ENCODE results near the gene DTNB. TPM values are rescaled to one million over a fixed set of nuclear protein-coding genes. Genes with fewer than 3 reads are reported as not detected.

DTNB gene
- total and polyA plus RNA-seq, 10 of the 15 experiments (the other 5 are each of a cell fraction or from before 2014, with no cell fraction given): 4.5 to 30.6 (median 11.9) TPM

GRCh38 chr2:25430556-25430955 lies 242.8 kb downstream of the DTNB start (continued):
- TF ChIP-seq, protein P1, sequence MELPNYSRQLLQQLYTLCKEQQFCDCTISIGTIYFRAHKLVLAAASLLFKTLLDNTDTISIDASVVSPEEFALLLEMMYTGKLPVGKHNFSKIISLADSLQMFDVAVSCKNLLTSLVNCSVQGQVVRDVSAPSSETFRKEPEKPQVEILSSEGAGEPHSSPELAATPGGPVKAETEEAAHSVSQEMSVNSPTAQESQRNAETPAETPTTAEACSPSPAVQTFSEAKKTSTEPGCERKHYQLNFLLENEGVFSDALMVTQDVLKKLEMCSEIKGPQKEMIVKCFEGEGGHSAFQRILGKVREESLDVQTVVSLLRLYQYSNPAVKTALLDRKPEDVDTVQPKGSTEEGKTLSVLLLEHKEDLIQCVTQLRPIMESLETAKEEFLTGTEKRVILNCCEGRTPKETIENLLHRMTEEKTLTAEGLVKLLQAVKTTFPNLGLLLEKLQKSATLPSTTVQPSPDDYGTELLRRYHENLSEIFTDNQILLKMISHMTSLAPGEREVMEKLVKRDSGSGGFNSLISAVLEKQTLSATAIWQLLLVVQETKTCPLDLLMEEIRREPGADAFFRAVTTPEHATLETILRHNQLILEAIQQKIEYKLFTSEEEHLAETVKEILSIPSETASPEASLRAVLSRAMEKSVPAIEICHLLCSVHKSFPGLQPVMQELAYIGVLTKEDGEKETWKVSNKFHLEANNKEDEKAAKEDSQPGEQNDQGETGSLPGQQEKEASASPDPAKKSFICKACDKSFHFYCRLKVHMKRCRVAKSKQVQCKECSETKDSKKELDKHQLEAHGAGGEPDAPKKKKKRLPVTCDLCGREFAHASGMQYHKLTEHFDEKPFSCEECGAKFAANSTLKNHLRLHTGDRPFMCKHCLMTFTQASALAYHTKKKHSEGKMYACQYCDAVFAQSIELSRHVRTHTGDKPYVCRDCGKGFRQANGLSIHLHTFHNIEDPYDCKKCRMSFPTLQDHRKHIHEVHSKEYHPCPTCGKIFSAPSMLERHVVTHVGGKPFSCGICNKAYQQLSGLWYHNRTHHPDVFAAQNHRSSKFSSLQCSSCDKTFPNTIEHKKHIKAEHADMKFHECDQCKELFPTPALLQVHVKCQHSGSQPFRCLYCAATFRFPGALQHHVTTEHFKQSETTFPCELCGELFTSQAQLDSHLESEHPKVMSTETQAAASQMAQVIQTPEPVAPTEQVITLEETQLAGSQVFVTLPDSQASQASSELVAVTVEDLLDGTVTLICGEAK (IDR thresholded peaks at IDR 0.05; ENCODE audit: borderline replicate concordance): no peak
- no peak for TF ChIP-seq IRF4 (IDR thresholded peaks at IDR 0.05; ENCODE audit: low read depth, low read length)
- TF ChIP-seq MAX (IDR thresholded peaks at IDR 0.05; ENCODE audit: low read depth, low read length): no peak
- TF ChIP-seq, protein P2, sequence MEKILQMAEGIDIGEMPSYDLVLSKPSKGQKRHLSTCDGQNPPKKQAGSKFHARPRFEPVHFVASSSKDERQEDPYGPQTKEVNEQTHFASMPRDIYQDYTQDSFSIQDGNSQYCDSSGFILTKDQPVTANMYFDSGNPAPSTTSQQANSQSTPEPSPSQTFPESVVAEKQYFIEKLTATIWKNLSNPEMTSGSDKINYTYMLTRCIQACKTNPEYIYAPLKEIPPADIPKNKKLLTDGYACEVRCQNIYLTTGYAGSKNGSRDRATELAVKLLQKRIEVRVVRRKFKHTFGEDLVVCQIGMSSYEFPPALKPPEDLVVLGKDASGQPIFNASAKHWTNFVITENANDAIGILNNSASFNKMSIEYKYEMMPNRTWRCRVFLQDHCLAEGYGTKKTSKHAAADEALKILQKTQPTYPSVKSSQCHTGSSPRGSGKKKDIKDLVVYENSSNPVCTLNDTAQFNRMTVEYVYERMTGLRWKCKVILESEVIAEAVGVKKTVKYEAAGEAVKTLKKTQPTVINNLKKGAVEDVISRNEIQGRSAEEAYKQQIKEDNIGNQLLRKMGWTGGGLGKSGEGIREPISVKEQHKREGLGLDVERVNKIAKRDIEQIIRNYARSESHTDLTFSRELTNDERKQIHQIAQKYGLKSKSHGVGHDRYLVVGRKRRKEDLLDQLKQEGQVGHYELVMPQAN (conservative IDR thresholded peaks at IDR 0.05): no peak
- TF ChIP-seq, protein P3, sequence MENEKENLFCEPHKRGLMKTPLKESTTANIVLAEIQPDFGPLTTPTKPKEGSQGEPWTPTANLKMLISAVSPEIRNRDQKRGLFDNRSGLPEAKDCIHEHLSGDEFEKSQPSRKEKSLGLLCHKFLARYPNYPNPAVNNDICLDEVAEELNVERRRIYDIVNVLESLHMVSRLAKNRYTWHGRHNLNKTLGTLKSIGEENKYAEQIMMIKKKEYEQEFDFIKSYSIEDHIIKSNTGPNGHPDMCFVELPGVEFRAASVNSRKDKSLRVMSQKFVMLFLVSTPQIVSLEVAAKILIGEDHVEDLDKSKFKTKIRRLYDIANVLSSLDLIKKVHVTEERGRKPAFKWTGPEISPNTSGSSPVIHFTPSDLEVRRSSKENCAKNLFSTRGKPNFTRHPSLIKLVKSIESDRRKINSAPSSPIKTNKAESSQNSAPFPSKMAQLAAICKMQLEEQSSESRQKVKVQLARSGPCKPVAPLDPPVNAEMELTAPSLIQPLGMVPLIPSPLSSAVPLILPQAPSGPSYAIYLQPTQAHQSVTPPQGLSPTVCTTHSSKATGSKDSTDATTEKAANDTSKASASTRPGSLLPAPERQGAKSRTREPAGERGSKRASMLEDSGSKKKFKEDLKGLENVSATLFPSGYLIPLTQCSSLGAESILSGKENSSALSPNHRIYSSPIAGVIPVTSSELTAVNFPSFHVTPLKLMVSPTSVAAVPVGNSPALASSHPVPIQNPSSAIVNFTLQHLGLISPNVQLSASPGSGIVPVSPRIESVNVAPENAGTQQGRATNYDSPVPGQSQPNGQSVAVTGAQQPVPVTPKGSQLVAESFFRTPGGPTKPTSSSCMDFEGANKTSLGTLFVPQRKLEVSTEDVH (IDR thresholded peaks at IDR 0.05; ENCODE audit: low read depth, partially characterized antibody): no peak
- no peak for TF ChIP-seq CBFB (IDR thresholded peaks at IDR 0.05; ENCODE audit: low read depth)
- no peak for TF ChIP-seq NR2F1 (conservative IDR thresholded peaks at IDR 0.05)
- peak; percentile 55; the same call in 1 of the 2 replicates for TF ChIP-seq MTA3 (IDR thresholded peaks at IDR 0.05; ENCODE audit: borderline replicate concordance, low read length)
- TF ChIP-seq, protein P4, sequence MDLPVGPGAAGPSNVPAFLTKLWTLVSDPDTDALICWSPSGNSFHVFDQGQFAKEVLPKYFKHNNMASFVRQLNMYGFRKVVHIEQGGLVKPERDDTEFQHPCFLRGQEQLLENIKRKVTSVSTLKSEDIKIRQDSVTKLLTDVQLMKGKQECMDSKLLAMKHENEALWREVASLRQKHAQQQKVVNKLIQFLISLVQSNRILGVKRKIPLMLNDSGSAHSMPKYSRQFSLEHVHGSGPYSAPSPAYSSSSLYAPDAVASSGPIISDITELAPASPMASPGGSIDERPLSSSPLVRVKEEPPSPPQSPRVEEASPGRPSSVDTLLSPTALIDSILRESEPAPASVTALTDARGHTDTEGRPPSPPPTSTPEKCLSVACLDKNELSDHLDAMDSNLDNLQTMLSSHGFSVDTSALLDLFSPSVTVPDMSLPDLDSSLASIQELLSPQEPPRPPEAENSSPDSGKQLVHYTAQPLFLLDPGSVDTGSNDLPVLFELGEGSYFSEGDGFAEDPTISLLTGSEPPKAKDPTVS (IDR thresholded peaks at IDR 0.05; ENCODE audit: low read depth, low read length): no peak
- TF ChIP-seq CREB1 (IDR thresholded peaks at IDR 0.05; ENCODE audit: low read depth): no peak
- no peak for TF ChIP-seq HCFC1 (IDR thresholded peaks at IDR 0.05; ENCODE audit: low read length)
- TF ChIP-seq NFXL1 (IDR thresholded peaks at IDR 0.05; ENCODE audit: borderline replicate concordance): no peak
- TF ChIP-seq ZNF622 (IDR thresholded peaks at IDR 0.05): no peak
- no peak for TF ChIP-seq HDAC6 (IDR thresholded peaks at IDR 0.05; ENCODE audit: unreplicated experiment)
- TF ChIP-seq ETV6 (conservative IDR thresholded peaks at IDR 0.05 in 1 of 2, IDR thresholded peaks at IDR 0.05 in 1 of 2; ENCODE audit: borderline replicate concordance in 1 of 2, low read depth in 1 of 2): no peak
- 0 out of 2 replicates have a peak, but pooled peaks have one; percentile 21 for TF ChIP-seq ZBED1 (IDR thresholded peaks at IDR 0.05; ENCODE audit: borderline replicate concordance)
- no peak for TF ChIP-seq E4F1 (IDR thresholded peaks at IDR 0.05; ENCODE audit: borderline replicate concordance, partially characterized antibody)

Data from GM12878 (cell line).